Activated T-helper 2 cell treated with anti-CD3 and anti-CD28 coated beads, Interferon-gamma antibody, Interleukin-2, Interleukin-4, amounts not matched to agents 10 μg/mL and 5 μg/mL and 100 μg/mL, durations not matched to agents 14 hours and 24 hours and 36 hours (primary cell): ENCODE data around the gene FAM174C. TPM values are rescaled to one million over a fixed set of nuclear protein-coding genes. Genes with fewer than 3 reads are reported as not detected.

Experiments
- DNase-seq: peaks from one replicate; pipeline ENCODE4 v3.0.0; 2021; ENCODE audit warnings: low spot score
- H3K27ac Mint-ChIP-seq: one replicate; pipeline ENCODE4 v1.8.0; 2021; ENCODE audit warnings: mixed read lengths
- H3K27me3 Mint-ChIP-seq: one replicate; pipeline ENCODE4 v1.8.0; 2021; ENCODE audit warnings: low read depth, mixed read lengths
- H3K36me3 Mint-ChIP-seq: one replicate; pipeline ENCODE4 v1.8.0; 2021; ENCODE audit warnings: low read depth, mixed read lengths
- H3K4me1 Mint-ChIP-seq: one replicate; pipeline ENCODE4 v1.8.0; 2021; ENCODE audit warnings: low read depth, mixed read lengths
- H3K4me3 Mint-ChIP-seq: one replicate; pipeline ENCODE4 v1.8.0; 2021; ENCODE audit warnings: low read depth, mild to moderate bottlenecking, moderate library complexity, mixed read lengths
- H3K9me3 Mint-ChIP-seq: one replicate; pipeline ENCODE4 v1.8.0; 2021; ENCODE audit warnings: mixed read lengths
- intact Hi-C: fragments of 100-400 bp; cut with micrococcal nuclease; formaldehyde crosslinking; loops from one replicate; pipeline ENCODE4 v1.15.1; 2023
- total RNA-seq: library from RNA; stranded (reverse); gene quantifications from 2 replicates; pipeline ENCODE4 v1.2.3, GENCODE V29; 2022

FAM174C gene
- total RNA-seq, 1 donor from 2014 or later, result 99.4 TPM

- no peak overlapping the region for H3K4me3 Mint-ChIP-seq
Measured at GRCh38 chr19:1264801-1265614, 10.3 kb upstream of the FAM174C start.

GRCh38 chr19:1265615-1266128 is 9.7 kb upstream of the FAM174C start:
- intact Hi-C loops, result no loop called here
- H3K27me3 Mint-ChIP-seq, result no peaks in the 10 kb centered on the region
- H3K36me3 Mint-ChIP-seq, result peaks cover 10% of the 10 kb centered on the region
- H3K4me1 Mint-ChIP-seq, result peaks cover 39% of the 10 kb centered on the region
- DNase-seq, result no peak
- H3K27ac Mint-ChIP-seq, result peak overlapping the region; percentile 17
- peak overlapping the region; percentile 8 for H3K4me3 Mint-ChIP-seq
- H3K9me3 Mint-ChIP-seq, result no peaks in the 10 kb centered on the region

More at GRCh38 chr19:1264801-1265614, 10.3 kb upstream of the FAM174C start:
- Mint-ChIP-seq H3K36me3 (peaks cover 3% of the 10 kb centered on the region), H3K4me1 (peaks cover 35% of the 10 kb centered on the region), H3K27me3 (no peaks in the 10 kb centered on the region), H3K27ac (no peak overlapping the region), H3K9me3 (no peaks in the 10 kb centered on the region)
- no peak for DNase-seq
- intact Hi-C loops, result no loop called here

GRCh38 chr19:1266129-1266915 is 9.0 kb upstream of the FAM174C start:
- H3K36me3 Mint-ChIP-seq, result peaks cover 16% of the 10 kb centered on the region
- H3K27me3 Mint-ChIP-seq, result no peaks in the 10 kb centered on the region
- H3K4me1 Mint-ChIP-seq, result peaks cover 42% of the 10 kb centered on the region
- DNase-seq, result peak; percentile 88
- H3K4me3 Mint-ChIP-seq, result peak overlapping the region; percentile 51
- intact Hi-C loops, result no loop called here
- peak overlapping the region; percentile 17 for H3K27ac Mint-ChIP-seq
- no peaks in the 10 kb centered on the region for H3K9me3 Mint-ChIP-seq

GRCh38 chr19:1266916-1267476 is 8.3 kb upstream of the FAM174C start:
- H3K9me3 Mint-ChIP-seq, result no peaks in the 10 kb centered on the region
- no peaks in the 10 kb centered on the region for H3K27me3 Mint-ChIP-seq
- DNase-seq, result peak; percentile 72
- H3K4me1 Mint-ChIP-seq, result peaks cover 39% of the 10 kb centered on the region
- peak overlapping the region; percentile 64 for H3K4me3 Mint-ChIP-seq
- intact Hi-C loops, result no loop called here
- H3K27ac Mint-ChIP-seq, result no peak overlapping the region
- H3K36me3 Mint-ChIP-seq, result peaks cover 23% of the 10 kb centered on the region

GRCh38 chr19:1267477-1268225 is 7.7 kb upstream of the FAM174C start:
- intact Hi-C loops, result no loop called here
- peak overlapping the region; percentile 64 for H3K4me3 Mint-ChIP-seq
- H3K27me3 Mint-ChIP-seq, result no peaks in the 10 kb centered on the region
- no peak for DNase-seq
- H3K36me3 Mint-ChIP-seq, result peaks cover 29% of the 10 kb centered on the region
- H3K9me3 Mint-ChIP-seq, result no peaks in the 10 kb centered on the region
- H3K27ac Mint-ChIP-seq, result no peak overlapping the region
- H3K4me1 Mint-ChIP-seq, result peaks cover 41% of the 10 kb centered on the region

GRCh38 chr19:1268226-1269064 is 6.9 kb upstream of the FAM174C start:
- intact Hi-C loops, result loop anchor here (1.0 kb wide), 3 partner anchors 9 to 24 kb away; no protein-coding TSS in a partner anchor
- no peak for DNase-seq
- H3K4me3 Mint-ChIP-seq, result peak overlapping the region; percentile 52
- H3K27me3 Mint-ChIP-seq, result no peaks in the 10 kb centered on the region
- no peaks in the 10 kb centered on the region for H3K9me3 Mint-ChIP-seq
- peaks cover 35% of the 10 kb centered on the region for H3K36me3 Mint-ChIP-seq
- H3K27ac Mint-ChIP-seq, result peak overlapping the region; percentile 40
- peaks cover 41% of the 10 kb centered on the region for H3K4me1 Mint-ChIP-seq

GRCh38 chr19:1269065-1269477 is 6.3 kb upstream of the FAM174C start, which contains the start of gene CIRBP:
Gene CIRBP, plus strand, starts transcription at chr19:1269332. Its CDS starts 1,602 bp downstream, at chr19:1270934.
- H3K36me3 Mint-ChIP-seq, result peaks cover 42% of the 10 kb centered on the region
- H3K4me1 Mint-ChIP-seq, result peaks cover 47% of the 10 kb centered on the region
- H3K9me3 Mint-ChIP-seq, result no peaks in the 10 kb centered on the region
- H3K4me3 Mint-ChIP-seq, result peak within 1 kb of the TSS; percentile 93
- peak within 1 kb of the TSS; percentile 91 for H3K27ac Mint-ChIP-seq
- H3K27me3 Mint-ChIP-seq, result no peaks in the 10 kb centered on the region
- intact Hi-C loops, result loop anchor here (1.0 kb wide), 3 partner anchors 10 to 25 kb away; no protein-coding TSS in a partner anchor
- peak; percentile 99 for DNase-seq

GRCh38 chr19:1269478-1270212 is 5.7 kb upstream of the FAM174C start:
- H3K4me1 Mint-ChIP-seq, result peaks cover 48% of the 10 kb centered on the region
- peak; percentile 84 for DNase-seq
- H3K27me3 Mint-ChIP-seq, result no peaks in the 10 kb centered on the region
- H3K4me3 Mint-ChIP-seq, result peak overlapping the region; percentile 93
- H3K9me3 Mint-ChIP-seq, result no peaks in the 10 kb centered on the region
- H3K36me3 Mint-ChIP-seq, result peaks cover 44% of the 10 kb centered on the region
- intact Hi-C loops, result loop anchor here (1.0 to 10.0 kb wide), 5 partner anchors 10 to 245 kb away; partner anchors contain the start of genes ADAMTSL5, DAZAP1 and GAMT
- H3K27ac Mint-ChIP-seq, result peak overlapping the region; percentile 91

GRCh38 chr19:1270213-1270853 is 5.0 kb upstream of the FAM174C start:
- no peaks in the 10 kb centered on the region for H3K9me3 Mint-ChIP-seq
- DNase-seq, result no peak
- H3K27ac Mint-ChIP-seq, result peak overlapping the region; percentile 91
- no peaks in the 10 kb centered on the region for H3K27me3 Mint-ChIP-seq
- peaks cover 45% of the 10 kb centered on the region for H3K4me1 Mint-ChIP-seq
- H3K4me3 Mint-ChIP-seq, result peak overlapping the region; percentile 93
- intact Hi-C loops, result loop anchor here (10.0 kb wide), 2 partner anchors 134 to 244 kb away; partner anchors contain the start of genes ADAMTSL5, DAZAP1 and GAMT
- peaks cover 48% of the 10 kb centered on the region for H3K36me3 Mint-ChIP-seq

GRCh38 chr19:1270854-1271527 is 4.3 kb upstream of the FAM174C start:
- DNase-seq, result no peak
- H3K4me1 Mint-ChIP-seq, result peaks cover 41% of the 10 kb centered on the region
- no peaks in the 10 kb centered on the region for H3K27me3 Mint-ChIP-seq
- H3K36me3 Mint-ChIP-seq, result peaks cover 49% of the 10 kb centered on the region
- intact Hi-C loops, result loop anchor here (10.0 kb wide), 2 partner anchors 134 to 244 kb away; partner anchors contain the start of genes ADAMTSL5, DAZAP1 and GAMT
- H3K4me3 Mint-ChIP-seq, result peak overlapping the region; percentile 93
- H3K9me3 Mint-ChIP-seq, result no peaks in the 10 kb centered on the region
- peak overlapping the region; percentile 91 for H3K27ac Mint-ChIP-seq
